ENCODE results near the gene KRT14. TPM values are rescaled to one million over a fixed set of nuclear protein-coding genes. Genes with fewer than 3 reads are reported as not detected.

KRT14 gene
- total RNA-seq, 2 donors from 2014 or later = not detected

DNA sequence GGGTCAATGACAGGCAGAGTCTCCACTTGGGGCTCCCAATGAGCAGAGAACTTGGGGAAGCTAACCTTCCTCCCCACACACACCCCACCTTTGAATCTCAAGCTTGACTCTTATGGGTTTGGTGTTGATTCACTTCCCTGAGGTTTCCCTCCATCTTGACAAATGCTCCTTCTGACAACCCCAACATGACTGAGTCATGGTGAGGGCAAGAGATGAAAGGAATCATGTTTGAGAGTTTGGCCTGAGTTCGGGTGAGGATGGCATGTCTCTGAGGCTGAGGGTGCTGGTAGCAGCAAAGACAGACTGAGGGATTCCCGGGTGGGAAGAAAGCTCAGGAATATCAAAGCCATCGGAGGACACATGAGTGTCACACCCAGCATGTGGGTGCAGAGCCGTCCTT, 33.5 kb downstream of the KRT14 start:
- H3K27me3 ChIP-seq = no peaks in the 10 kb centered on the region
- no peak for TF ChIP-seq CTCF (IDR thresholded peaks at IDR 0.05)
- H3K9me3 ChIP-seq = no peaks in the 10 kb centered on the region
- H3K36me3 ChIP-seq = no peaks in the 10 kb centered on the region
- H3K4me1 ChIP-seq = peaks cover 14% of the 10 kb centered on the region
- intact Hi-C loops (cut with DNase I) = no loop called here
- no peak for DNase-seq
- H3K4me3 ChIP-seq = no peak overlapping the region
- no peak overlapping the region for H3K9ac ChIP-seq (ENCODE audit: low read depth in 2 of 2, low read length in 2 of 2)
- H3K27ac ChIP-seq = no peak overlapping the region

GRCh38 chr17:41552455-41552854, 34.2 kb downstream of the KRT14 start:
- Histone ChIP-seq H3K9me3 (no peaks in the 10 kb centered on the region), H3K4me1 (peaks cover 14% of the 10 kb centered on the region), H3K27me3 (no peaks in the 10 kb centered on the region), H3K9ac (ENCODE audit: low read depth in 2 of 2, low read length in 2 of 2) (no peak overlapping the region), H3K4me3 (no peak overlapping the region), H3K36me3 (no peaks in the 10 kb centered on the region), H3K27ac (no peak overlapping the region)
- DNase-seq = no peak
- TF ChIP-seq CTCF (IDR thresholded peaks at IDR 0.05) = no peak
- intact Hi-C loops (cut with DNase I) = no loop called here

DNA sequence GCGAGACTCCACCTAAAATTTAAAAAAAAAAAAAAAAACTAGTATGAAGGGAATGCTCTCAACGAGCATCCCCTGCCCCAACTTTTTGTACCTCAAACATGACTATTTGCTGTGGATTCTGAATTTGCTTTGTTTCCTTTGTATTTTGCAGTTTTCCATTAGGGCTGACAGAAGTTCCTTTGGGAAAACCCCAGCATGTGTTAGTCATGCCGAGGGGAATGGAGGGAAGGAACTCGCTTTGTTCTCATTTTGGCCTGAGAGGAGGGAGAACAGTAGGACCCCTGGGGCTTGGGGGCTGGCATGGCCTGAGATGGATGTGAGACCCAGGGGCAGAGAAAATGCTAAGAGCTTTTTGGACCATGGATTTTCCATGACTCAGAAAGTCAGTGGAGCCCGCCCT, 35.3 kb downstream of the KRT14 start:
- no peak for DNase-seq
- no peak for TF ChIP-seq CTCF (IDR thresholded peaks at IDR 0.05)
- Histone ChIP-seq H3K27me3 (no peaks in the 10 kb centered on the region), H3K27ac (no peak overlapping the region), H3K36me3 (no peaks in the 10 kb centered on the region), H3K4me3 (no peak overlapping the region), H3K4me1 (peaks cover 14% of the 10 kb centered on the region), H3K9ac (ENCODE audit: low read depth in 2 of 2, low read length in 2 of 2) (no peak overlapping the region), H3K9me3 (no peaks in the 10 kb centered on the region)
- intact Hi-C loops (cut with DNase I) = no loop called here

GRCh38 chr17:41549596-41550039, 37.1 kb downstream of the KRT14 start:
- peak overlapping the region in 1 of 2 donors; percentile 83 for H3K9ac ChIP-seq (ENCODE audit: low read depth in 2 of 2, low read length in 2 of 2)
- intact Hi-C loops (cut with DNase I) = loop anchor here (2.0 to 5.0 kb wide), 4 partner anchors 62 to 641 kb away; partner anchors contain the start of gene KRT36

GRCh38 chr17:41548844-41549595, 37.7 kb downstream of the KRT14 start:
- peak overlapping the region; percentile 67 to 83 for H3K9ac ChIP-seq (ENCODE audit: low read depth in 2 of 2, low read length in 2 of 2)
- no peaks in the 10 kb centered on the region for H3K9me3 ChIP-seq
- peak; percentile 93 for DNase-seq
- no peaks in the 10 kb centered on the region for H3K27me3 ChIP-seq
- no peak overlapping the region for H3K4me3 ChIP-seq
- TF ChIP-seq CTCF (IDR thresholded peaks at IDR 0.05) = peak; percentile 93
- intact Hi-C loops (cut with DNase I) = loop anchor here (2.0 to 5.0 kb wide), 4 partner anchors 62 to 640 kb away; partner anchors contain the start of gene KRT36
- H3K36me3 ChIP-seq = no peaks in the 10 kb centered on the region
- peak overlapping the region; percentile 87 for H3K27ac ChIP-seq
- peaks cover 23% of the 10 kb centered on the region for H3K4me1 ChIP-seq

More at GRCh38 chr17:41549596-41550039, 37.1 kb downstream of the KRT14 start:
- TF ChIP-seq CTCF (IDR thresholded peaks at IDR 0.05) = no peak
- Histone ChIP-seq H3K4me1 (peaks cover 18% of the 10 kb centered on the region), H3K9me3 (no peaks in the 10 kb centered on the region), H3K36me3 (no peaks in the 10 kb centered on the region), H3K27ac (peak overlapping the region; percentile 87), H3K4me3 (no peak overlapping the region), H3K27me3 (no peaks in the 10 kb centered on the region)
- DNase-seq = peak; percentile 78

All from colonic mucosa (tissue), 4 donors.